Gastroesophageal sphincter (tissue), 3 donors: Measurements from ENCODE around the gene KBTBD4.

ENCODE experiments used
- POLR2A ChIP-seq, 2 donors: fragments of 450-650 bp; IDR thresholded peaks; one replicate each; pipeline ENCODE4 v1.6.1; 2017; ENCODE audit warnings: antibody characterized with exemption in 2 of 2, mild to moderate bottlenecking in 2 of 2, moderate library complexity in 1 of 2
- POLR2AphosphoS5 ChIP-seq: sonication (generic); formaldehyde crosslinking; IDR thresholded peaks from one replicate; pipeline ENCODE4 v1.6.1; 2017; ENCODE audit warnings: antibody characterized with exemption
- TF ChIP-seq, protein P1 (sequence below), 4 experiments: fragments of 200-600 bp in 2 of 4; fragments of 450-650 bp in 2 of 4; sonication (generic) in 1 of 4; IDR thresholded peaks; one replicate each; pipeline ENCODE4 v1.5.1; 2017 to 2019; ENCODE audit warnings: antibody characterized with exemption in 4 of 4, mild to moderate bottlenecking in 2 of 4, moderate library complexity in 2 of 4

DNA sequence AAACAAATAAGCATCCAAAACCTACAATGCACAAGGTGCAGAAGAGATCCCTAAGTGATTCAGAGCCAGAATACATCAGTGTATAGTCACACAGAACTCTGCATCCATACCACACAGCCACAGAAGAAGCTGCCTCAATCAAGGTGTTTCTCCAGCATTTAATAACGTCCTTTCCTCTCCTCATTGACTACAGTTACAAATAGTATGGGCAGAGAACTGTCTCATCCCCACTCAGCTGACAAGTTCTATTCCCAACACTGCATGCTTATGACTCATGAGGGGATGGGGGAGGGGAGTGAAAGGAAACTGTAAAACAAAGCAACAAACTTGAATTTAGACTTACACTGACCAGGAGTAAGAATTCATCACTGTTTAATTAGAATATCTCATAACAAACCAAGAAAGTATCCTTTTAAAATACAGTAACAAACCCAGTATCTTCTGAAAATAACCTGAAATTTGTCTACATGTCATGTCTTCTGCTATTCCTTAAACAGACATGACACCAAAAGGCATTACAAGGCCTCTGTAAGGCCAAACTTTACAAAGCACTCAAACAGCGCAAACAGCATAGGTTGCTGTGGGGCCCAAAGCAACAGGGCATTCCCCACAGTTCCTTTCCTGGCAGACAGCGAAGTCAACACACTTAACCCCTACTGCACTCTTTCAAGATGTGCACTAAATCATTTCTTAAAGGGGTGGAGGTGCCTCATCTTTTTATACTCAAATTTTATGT lies 55.1 kb downstream of the KBTBD4 start:
- TF ChIP-seq POLR2AphosphoS5 (peak; percentile 46), POLR2A (IDR thresholded peaks at IDR 0.05) (no peak)
- TF ChIP-seq, protein P1, sequence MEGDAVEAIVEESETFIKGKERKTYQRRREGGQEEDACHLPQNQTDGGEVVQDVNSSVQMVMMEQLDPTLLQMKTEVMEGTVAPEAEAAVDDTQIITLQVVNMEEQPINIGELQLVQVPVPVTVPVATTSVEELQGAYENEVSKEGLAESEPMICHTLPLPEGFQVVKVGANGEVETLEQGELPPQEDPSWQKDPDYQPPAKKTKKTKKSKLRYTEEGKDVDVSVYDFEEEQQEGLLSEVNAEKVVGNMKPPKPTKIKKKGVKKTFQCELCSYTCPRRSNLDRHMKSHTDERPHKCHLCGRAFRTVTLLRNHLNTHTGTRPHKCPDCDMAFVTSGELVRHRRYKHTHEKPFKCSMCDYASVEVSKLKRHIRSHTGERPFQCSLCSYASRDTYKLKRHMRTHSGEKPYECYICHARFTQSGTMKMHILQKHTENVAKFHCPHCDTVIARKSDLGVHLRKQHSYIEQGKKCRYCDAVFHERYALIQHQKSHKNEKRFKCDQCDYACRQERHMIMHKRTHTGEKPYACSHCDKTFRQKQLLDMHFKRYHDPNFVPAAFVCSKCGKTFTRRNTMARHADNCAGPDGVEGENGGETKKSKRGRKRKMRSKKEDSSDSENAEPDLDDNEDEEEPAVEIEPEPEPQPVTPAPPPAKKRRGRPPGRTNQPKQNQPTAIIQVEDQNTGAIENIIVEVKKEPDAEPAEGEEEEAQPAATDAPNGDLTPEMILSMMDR (IDR thresholded peaks at IDR 0.05): no peak
